ENCODE measurements around the gene GLB1L3.

GRCh38 chr11:134363592-134363991, 87.4 kb downstream of the GLB1L3 start:
- TF ChIP-seq CTCF (IDR thresholded peaks at IDR 0.05) (no peak), POLR2A (IDR thresholded peaks at IDR 0.05) (no peak)
